HCEC 1CT (cell line): ENCODE measurements around the gene PDCD4.
A peak's percentile ranks its signal among the peaks of the same experiment; 100 is the strongest.
"Not testable (repeated sequence)": the region's sequence is repeated elsewhere in the genome, so short reads cannot be mapped to it uniquely, and the experiment has no call there.

ENCODE experiments used
- DNase-seq: peaks from one replicate; pipeline ENCODE4 v3.0.0-alpha.2; 2017

PDCD4 gene

GRCh38 chr10:110887560-110887959 is 15.8 kb downstream of the PDCD4 start:
- DNase-seq: no peak

- DNase-seq: no peak
These were observed 21.0 kb downstream of the PDCD4 start for GRCh38 chr10:110892602-110893288.

GRCh38 chr10:110893559-110894179 is 21.9 kb downstream of the PDCD4 start:
- peak; percentile 51 for DNase-seq

GRCh38 chr10:110897184-110897583 is 25.5 kb downstream of the PDCD4 start:
- no peak for DNase-seq

GRCh38 chr10:110898391-110898790 is 26.7 kb downstream of the PDCD4 start:
- peak; percentile 38 for DNase-seq

GRCh38 chr10:110900983-110901382 is 29.3 kb downstream of the PDCD4 start:
- no peak for DNase-seq

GRCh38 chr10:110901954-110902819 is 30.5 kb downstream of the PDCD4 start:
- DNase-seq: peak; percentile 67

- no peak for DNase-seq
These were observed 31.9 kb downstream of the PDCD4 start for GRCh38 chr10:110903280-110904278.

GRCh38 chr10:110910138-110910537 is 38.4 kb downstream of the PDCD4 start:
- no peak for DNase-seq

- DNase-seq: peak; percentile 86
These were observed 40.6 kb downstream of the PDCD4 start for GRCh38 chr10:110912374-110912773.

GRCh38 chr10:110914431-110914830 is 42.7 kb downstream of the PDCD4 start:
- DNase-seq: peak; percentile 77

- DNase-seq: no peak
These were observed 43.3 kb downstream of the PDCD4 start for GRCh38 chr10:110915035-110915434.

- not testable (repeated sequence) for DNase-seq
These were observed 43.9 kb downstream of the PDCD4 start for GRCh38 chr10:110915600-110915999.

- DNase-seq: peak; percentile 89
These were observed 45.0 kb downstream of the PDCD4 start for GRCh38 chr10:110916554-110917346.

GRCh38 chr10:110918269-110918642 is 46.5 kb downstream of the PDCD4 start:
- peak; percentile 97 for DNase-seq

GRCh38 chr10:110918643-110919348 is 47.1 kb downstream of the PDCD4 start, which contains the start of gene BBIP1:
TSS of gene BBIP1 (minus strand) at chr10:110919180. CDS start at chr10:110918157, 1,023 bp downstream.
- peak; percentile 100 for DNase-seq

- peak; percentile 78 for DNase-seq
These were observed 47.7 kb downstream of the PDCD4 start, which contains the start of gene SHOC2 for GRCh38 chr10:110919349-110919931. TSS of gene SHOC2 (plus strand) at chr10:110919604. CDS start at chr10:110964359, 44,755 bp downstream.

GRCh38 chr10:110919971-110920881 is 48.5 kb downstream of the PDCD4 start:
- DNase-seq: peak; percentile 51
